ENCODE results near the gene EPB41L2. TPM values are rescaled to one million over a fixed set of nuclear protein-coding genes. Genes with fewer than 3 reads are reported as not detected.

The EPB41L2 gene
- total and polyA plus RNA-seq, 2 experiments from 2014 or later: 76.2 to 91.7 TPM

- no peaks in the 10 kb centered on the region for H3K27me3 Mint-ChIP-seq (ENCODE audit: insufficient read depth, low read depth, poor library complexity)
- no peaks in the 10 kb centered on the region for H3K4me1 Mint-ChIP-seq
- H3K4me1 ChIP-seq (ENCODE audit: insufficient read depth): no peaks in the 10 kb centered on the region
- H3K9me3 Mint-ChIP-seq: peaks cover 6% of the 10 kb centered on the region
- no peak overlapping the region for H3K4me3 Mint-ChIP-seq
- no peaks in the 10 kb centered on the region for H3K9me2 ChIP-seq (ENCODE audit: insufficient read depth)
- TF ChIP-seq JUNB (IDR thresholded peaks at IDR 0.05; ENCODE audit: unreplicated experiment): no peak
- no peak for TF ChIP-seq NANOG (IDR thresholded peaks at IDR 0.05; ENCODE audit: borderline replicate concordance)
- no peak for TF ChIP-seq ZNF462 (CRISPR knock-in tag; IDR thresholded peaks at IDR 0.05)
- no peak for TF ChIP-seq POLR2AphosphoS5 (IDR thresholded peaks at IDR 0.05; ENCODE audit: low read depth)
- no peak for TF ChIP-seq EZH2phosphoT487 (IDR thresholded peaks at IDR 0.05; ENCODE audit: unreplicated experiment)
- no peak for TF ChIP-seq EZH2 (IDR thresholded peaks at IDR 0.05; ENCODE audit: low read depth, unreplicated experiment)
- TF ChIP-seq, protein P1, sequence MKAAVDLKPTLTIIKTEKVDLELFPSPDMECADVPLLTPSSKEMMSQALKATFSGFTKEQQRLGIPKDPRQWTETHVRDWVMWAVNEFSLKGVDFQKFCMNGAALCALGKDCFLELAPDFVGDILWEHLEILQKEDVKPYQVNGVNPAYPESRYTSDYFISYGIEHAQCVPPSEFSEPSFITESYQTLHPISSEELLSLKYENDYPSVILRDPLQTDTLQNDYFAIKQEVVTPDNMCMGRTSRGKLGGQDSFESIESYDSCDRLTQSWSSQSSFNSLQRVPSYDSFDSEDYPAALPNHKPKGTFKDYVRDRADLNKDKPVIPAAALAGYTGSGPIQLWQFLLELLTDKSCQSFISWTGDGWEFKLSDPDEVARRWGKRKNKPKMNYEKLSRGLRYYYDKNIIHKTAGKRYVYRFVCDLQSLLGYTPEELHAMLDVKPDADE (IDR thresholded peaks at IDR 0.05): no peak
- no peak for TF ChIP-seq STAT1 (IDR thresholded peaks at IDR 0.05; ENCODE audit: unreplicated experiment)
- TF ChIP-seq CREB1 (CRISPR knock-in tag; IDR thresholded peaks at IDR 0.05; ENCODE audit: low read depth): no peak
- peaks cover 89% of the 10 kb centered on the region for H3K79me2 ChIP-seq (replicated peaks; ENCODE audit: insufficient read depth)
- DNase-seq (ENCODE audit: low spot score) (no peak), ATAC-seq (no peak)
- peaks cover 9% of the 10 kb centered on the region for H4K20me1 ChIP-seq (replicated peaks; ENCODE audit: insufficient read depth)
- no peak overlapping the region for H3K27ac ChIP-seq (ENCODE audit: low read depth)
- H3K4me3 ChIP-seq: no peak overlapping the region
- H2AFZ ChIP-seq: no peak overlapping the region
- H3K36me3 ChIP-seq (ENCODE audit: insufficient read depth): no peaks in the 10 kb centered on the region
- no peak overlapping the region for H3K27ac Mint-ChIP-seq
- H3K36me3 Mint-ChIP-seq (ENCODE audit: low read depth): peaks cover 7% of the 10 kb centered on the region
- no peak overlapping the region for H3K4me2 ChIP-seq
- no peaks in the 10 kb centered on the region for H3K27me3 ChIP-seq (ENCODE audit: insufficient read depth)
- no peaks in the 10 kb centered on the region for H3F3A ChIP-seq (replicated peaks; ENCODE audit: low read depth)
Measured at GRCh38 chr6:131048933-131049515, 14.0 kb downstream of the EPB41L2 start.

Measured in GM23338 (cell line).